HCT116 (cell line): ENCODE data around the gene THOC6. TPM values are rescaled to one million over a fixed set of nuclear protein-coding genes. Genes with fewer than 3 reads are reported as not detected.

Source experiments
- ATAC-seq: fragments of 200-7000 bp; cut with Tn5 transposase; 2 replicates; pipeline ENCODE4 v1.9.1; 2020; ENCODE audit warnings: mild to moderate bottlenecking, moderate library complexity
- BruUV-seq: library from RNA; stranded (reverse); fragments of 400-500 nt; replicated peaks from 2 replicates; lab custom pipeline; 2021; lab: Mats Ljungman, UMichigan
- CTCF ChIA-PET: fragments of 300-600 bp; sonication (Branson Sonifier 250); formaldehyde crosslinking; loops from one replicate; lab custom pipeline; 2021; ENCODE audit warnings: antibody characterized with exemption; lab: Charles Lee
- POLR2A ChIA-PET: fragments of 300-600, 350-600 bp; sonication (Branson Sonifier 250); formaldehyde crosslinking; loops from one replicate; lab custom pipeline; 2021; ENCODE audit warnings: antibody characterized with exemption; lab: Charles Lee
- RAD21 ChIA-PET, 2 experiments: fragments of 300-600 bp; sonication (Branson Sonifier 250); formaldehyde crosslinking; loops; one replicate each; lab custom pipeline; 2023; ENCODE audit warnings: low total read pairs in 2 of 2; ENCODE audit not compliant: uncharacterized antibody in 2 of 2, unreplicated experiment in 2 of 2, low non-redundant PET in 1 of 2; lab: Charles Lee
- DNase-seq: peaks from one replicate; pipeline ENCODE4 v3.0.0-alpha.2; 2010; ENCODE audit warnings: low read depth, low spot score
- H2AFZ ChIP-seq: fragments of 200-600 bp; shearing (Covaris generic), sonication (generic); 2 replicates; pipeline ENCODE4 v1.6.1; 2017; ENCODE audit warnings: low read depth, mixed run types, mixed read lengths, antibody characterized with exemption, low read length; ENCODE audit not compliant: poor library complexity, severe bottlenecking
- H3K27ac ChIP-seq: 2 replicates; pipeline ENCODE4 v1.5.1; 2012; ENCODE audit warnings: low read depth, low read length
- H3K27me3 ChIP-seq: fragments of 200-600 bp; sonication (generic); 2 replicates; pipeline ENCODE4 v1.6.1; 2016; ENCODE audit warnings: mixed run types, low read length, mixed read lengths; ENCODE audit not compliant: insufficient read depth
- H3K36me3 ChIP-seq, 2 experiments: fragments of 200-500 bp in 1 of 2; fragments of 200-600 bp in 1 of 2; sonication (Bioruptor generic) in 1 of 2; sonication (generic) in 1 of 2; 2 replicates each; pipeline versions ENCODE4 v1.5.1 to v1.6.1; 2014 to 2016; ENCODE audit warnings: low read length in 2 of 2, inconsistent platforms in 1 of 2, mixed read lengths in 1 of 2, mixed run types in 1 of 2; ENCODE audit not compliant: insufficient read depth in 2 of 2, control insufficient read depth in 1 of 2
- H3K4me1 ChIP-seq, 2 experiments: fragments of 200-600 bp in 1 of 2; sonication (generic) in 1 of 2; 2 replicates each; pipeline versions ENCODE4 v1.5.1 to v1.6.1; 2012 to 2017; ENCODE audit warnings: low read length in 2 of 2, inconsistent platforms in 1 of 2, mild to moderate bottlenecking in 1 of 2, mixed read lengths in 1 of 2, mixed run types in 1 of 2, moderate library complexity in 1 of 2; ENCODE audit not compliant: insufficient read depth in 2 of 2, control insufficient read depth in 1 of 2
- H3K4me2 ChIP-seq: fragments of 200-600 bp; sonication (generic); 2 replicates; pipeline ENCODE4 v1.6.1; 2017; ENCODE audit warnings: mixed run types, low read length, mixed read lengths
- H3K4me3 ChIP-seq, 2 experiments: fragments of 200-600 bp in 1 of 2; sonication (generic) in 1 of 2; replicated peaks in 1 of 2; 2 replicates each; pipeline ENCODE4 v1.5.1; 2011 to 2016; ENCODE audit warnings: low read length in 2 of 2, control low read depth in 1 of 2, low read depth in 1 of 2, mild to moderate bottlenecking in 1 of 2, mixed read lengths in 1 of 2, mixed run types in 1 of 2
- H3K79me2 ChIP-seq: fragments of 200-600 bp; sonication (generic); 2 replicates; pipeline ENCODE4 v1.6.1; 2017; ENCODE audit warnings: mild to moderate bottlenecking, mixed run types, low read length, moderate library complexity, mixed read lengths; ENCODE audit not compliant: insufficient read depth
- H3K9ac ChIP-seq: fragments of 200-600 bp; sonication (generic); 2 replicates; pipeline ENCODE4 v1.6.1; 2016; ENCODE audit warnings: low read length, mixed read lengths
- H3K9me2 ChIP-seq: fragments of 200-600 bp; sonication (generic), shearing (Covaris generic); 2 replicates; pipeline ENCODE4 v1.6.1; 2017; ENCODE audit warnings: mixed run types, mild to moderate bottlenecking, moderate library complexity; ENCODE audit not compliant: insufficient read depth
- H3K9me3 ChIP-seq, 2 experiments: fragments of 200-500 bp in 1 of 2; fragments of 200-600 bp in 1 of 2; sonication (Bioruptor generic) in 1 of 2; sonication (generic) in 1 of 2; 2 replicates each; pipeline ENCODE4 v1.6.1; 2014 to 2017; ENCODE audit warnings: low read length in 2 of 2, mixed read lengths in 2 of 2, inconsistent platforms in 1 of 2, low read depth in 1 of 2, mild to moderate bottlenecking in 1 of 2, mixed run types in 1 of 2, moderate library complexity in 1 of 2; ENCODE audit not compliant: control insufficient read depth in 1 of 2, insufficient read depth in 1 of 2
- H4K20me1 ChIP-seq: fragments of 200-600 bp; sonication (generic), shearing (Covaris generic); 2 replicates; pipeline ENCODE4 v1.6.1; 2017; ENCODE audit warnings: mixed run types, mild to moderate bottlenecking, moderate library complexity; ENCODE audit not compliant: insufficient read depth
- ATF3 ChIP-seq: IDR thresholded peaks from 2 replicates; pipeline ENCODE4 v1.6.1; 2012
- CEBPB ChIP-seq: IDR thresholded peaks from 2 replicates; pipeline ENCODE4 v1.6.1; 2012; ENCODE audit warnings: low read depth
- CTCF ChIP-seq, 3 experiments: fragments of 200-600 bp in 1 of 3; sonication (generic) in 1 of 3; IDR thresholded peaks in 2 of 3; conservative IDR thresholded peaks in 1 of 3; 2 replicates each; pipeline ENCODE4 v1.5.1; 2012 to 2017; ENCODE audit warnings: low read depth in 2 of 3, low read length in 2 of 3, antibody characterized with exemption in 1 of 3, borderline replicate concordance in 1 of 3, control low read depth in 1 of 3, mild to moderate bottlenecking in 1 of 3, mixed read lengths in 1 of 3, mixed run types in 1 of 3, moderate library complexity in 1 of 3; ENCODE audit not compliant: insufficient read depth in 1 of 3
- EGR1 ChIP-seq: IDR thresholded peaks from 2 replicates; pipeline ENCODE4 v1.6.1; 2012; ENCODE audit warnings: low read depth
- ELF1 ChIP-seq: IDR thresholded peaks from 2 replicates; pipeline ENCODE4 v1.6.1; 2012; ENCODE audit warnings: low read depth, borderline replicate concordance
- EZH2 ChIP-seq: fragments of 200-600 bp; sonication (generic); IDR thresholded peaks from 2 replicates; pipeline ENCODE4 v1.6.1; 2017; ENCODE audit warnings: antibody characterized with exemption, mixed run types
- JUND ChIP-seq: IDR thresholded peaks from 2 replicates; pipeline ENCODE4 v1.6.1; 2012
- POLR2A ChIP-seq: IDR thresholded peaks from 2 replicates; pipeline ENCODE4 v1.7.0; 2011; ENCODE audit warnings: borderline replicate concordance; ENCODE audit not compliant: insufficient read depth, insufficient read length; ENCODE audit errors: extremely low read depth
- RAD21 ChIP-seq: IDR thresholded peaks from 2 replicates; pipeline ENCODE4 v1.6.1; 2012; ENCODE audit warnings: low read depth, mild to moderate bottlenecking
- REST ChIP-seq: IDR thresholded peaks from 2 replicates; pipeline ENCODE4 v1.6.1; 2012; ENCODE audit warnings: low read depth
- SIN3A ChIP-seq: IDR thresholded peaks from 2 replicates; pipeline ENCODE4 v1.6.1; 2012; ENCODE audit warnings: low read depth
- SP1 ChIP-seq: IDR thresholded peaks from 2 replicates; pipeline ENCODE4 v1.6.1; 2012; ENCODE audit warnings: low read depth
- SRF ChIP-seq: IDR thresholded peaks from 2 replicates; pipeline ENCODE4 v1.6.1; 2012; ENCODE audit warnings: low read depth
- TCF7L2 ChIP-seq: IDR thresholded peaks from 2 replicates; pipeline ENCODE4 v1.7.0; 2011; ENCODE audit warnings: borderline replicate concordance, inconsistent platforms; ENCODE audit not compliant: insufficient read depth, insufficient read length; ENCODE audit errors: extremely low read depth
- YY1 ChIP-seq: IDR thresholded peaks from 2 replicates; pipeline ENCODE4 v1.6.1; 2011; ENCODE audit warnings: low read length, low read depth, moderate library complexity, mild to moderate bottlenecking; ENCODE audit not compliant: insufficient replicate concordance; ENCODE audit errors: extremely low read depth
- ZBTB33 ChIP-seq: IDR thresholded peaks from 2 replicates; pipeline ENCODE4 v1.6.1; 2011; ENCODE audit warnings: mild to moderate bottlenecking, low read length, moderate library complexity; ENCODE audit not compliant: insufficient replicate concordance; ENCODE audit errors: extremely low read depth
- ZFX ChIP-seq: fragments of 450-650 bp; IDR thresholded peaks from 2 replicates; pipeline ENCODE4 v1.6.1; 2017
- ZNF274 ChIP-seq: fragments of 200-500 bp; sonication (Bioruptor generic); IDR thresholded peaks from 2 replicates; pipeline ENCODE4 v1.6.1; 2014; ENCODE audit warnings: mild to moderate bottlenecking, low read depth, low read length, inconsistent platforms
- intact Hi-C: fragments of 100-400 bp; cut with micrococcal nuclease; formaldehyde crosslinking; loops from 2 replicates; pipeline ENCODE4 v1.10.0; 2022
- total RNA-seq: library from RNA; stranded (reverse); gene quantifications from one replicate; pipeline ENCODE4 v1.2.1, GENCODE V29; 2021; ENCODE audit not compliant: unreplicated experiment

Gene THOC6
- total RNA-seq, 1 experiment from 2014 or later = 62.9 TPM

- Histone ChIP-seq H3K27me3 (no peaks in the 10 kb centered on the region), H3K27ac (no peak overlapping the region), H3K4me3 (no peak overlapping the region), H3K79me2 (no peaks in the 10 kb centered on the region), H3K36me3 (no peaks in the 10 kb centered on the region), H4K20me1 (no peaks in the 10 kb centered on the region), H2AFZ (no peak overlapping the region), H3K9me3 (no peaks in the 10 kb centered on the region), H3K4me1 (peaks cover 0 to 25% of the 10 kb centered on the region in 2 experiments; a peak in 3 of 4 replicates), H3K9me2 (no peaks in the 10 kb centered on the region), H3K4me2 (no peak overlapping the region), H3K9ac (no peak overlapping the region)
- RAD21 ChIA-PET = no interaction called here
- intact Hi-C loops = no loop called here
- no TSS peak for BruUV-seq
- POLR2A ChIA-PET = no interaction called here
- DNase-seq = no peak
- CTCF ChIA-PET = interaction anchor here (1.1 to 2.5 kb wide), 4 partner anchors 11 to 112 kb away, joined by 5 to 16 read pairs (median 10); no protein-coding TSS in a partner anchor
- TF ChIP-seq RAD21 (no peak), ATF3 (no peak), JUND (no peak), YY1 (no peak), ELF1 (no peak), SP1 (no peak), TCF7L2 (no peak), CEBPB (no peak), POLR2A (no peak), CTCF (IDR thresholded peaks at IDR 0.05 in 2 of 3, conservative IDR thresholded peaks at IDR 0.05 in 1 of 3; ENCODE audit: borderline replicate concordance in 1 of 3, insufficient read depth in 1 of 3, low read depth in 2 of 3, low read length in 2 of 3) (no peak), EGR1 (no peak), ZBTB33 (no peak), ZFX (no peak), SRF (no peak), SIN3A (no peak), EZH2 (no peak), ZNF274 (no peak), REST (no peak)
- no peak for ATAC-seq
Observed at GRCh38 chr16:3060339-3061127, 36.7 kb downstream of the THOC6 start.
